ENCODE measurements around the gene FAM193B. TPM values are rescaled to one million over a fixed set of nuclear protein-coding genes. Genes with fewer than 3 reads are reported as not detected.

The FAM193B gene
- polyA plus RNA-seq (2013): 30.0 and 32.0 TPM in 2 replicates

GRCh38 chr5:177554474-177555111 is at the start of gene FAM193B:
FAM193B (minus strand) TSS chr5:177554563; CDS start chr5:177554458, 105 bp downstream.
- H3K23ac ChIP-seq (ENCODE audit: low read length): peak within 1 kb of the TSS; percentile 14
- H3K4ac ChIP-seq (ENCODE audit: low read depth, low read length): peak within 1 kb of the TSS; percentile 25
- peak within 1 kb of the TSS; percentile 68 for H2BK120ac ChIP-seq (ENCODE audit: insufficient read depth, low read length, poor library complexity)
- H4K8ac ChIP-seq (ENCODE audit: low read depth, low read length): peak within 1 kb of the TSS; percentile 95
- H3K79me2 ChIP-seq (ENCODE audit: control insufficient read depth, insufficient read depth, low read length, poor library complexity): peaks cover 16% of the 10 kb centered on the region
- H2BK12ac ChIP-seq (ENCODE audit: low read length): no peak within 1 kb of the TSS
- peak within 1 kb of the TSS; percentile 87 for H2AFZ ChIP-seq (ENCODE audit: insufficient read depth, low read length, poor library complexity)
- H3K14ac ChIP-seq (ENCODE audit: low read length): peak within 1 kb of the TSS; percentile 93
- H3K4me3 ChIP-seq (ENCODE audit: low read depth, low read length): peak within 1 kb of the TSS; percentile 88
- H3K27ac ChIP-seq (ENCODE audit: low read depth, low read length): peak within 1 kb of the TSS; percentile 34
- H3K4me1 ChIP-seq (ENCODE audit: control insufficient read depth in 1 of 2, insufficient read depth in 2 of 2, low read length in 2 of 2): peaks cover 7 to 13% of the 10 kb centered on the region in 2 experiments
- H3K4me2 ChIP-seq (ENCODE audit: low read length): peak within 1 kb of the TSS; percentile 92
- no peaks in the 10 kb centered on the region for H3K9me3 ChIP-seq (ENCODE audit: insufficient read depth, low read depth, low read length)
- H3K79me1 ChIP-seq (ENCODE audit: low read length): peaks cover 6% of the 10 kb centered on the region
- peak within 1 kb of the TSS; percentile 83 for H2AK5ac ChIP-seq (ENCODE audit: low read length)
- no CpG with 5 or more reads among the region's 49 CpGs for WGBS (ENCODE audit: extremely low coverage, insufficient coverage, insufficient read length)
- H4K91ac ChIP-seq (ENCODE audit: low read depth, low read length): peak within 1 kb of the TSS; percentile 93
- H4K12ac ChIP-seq (ENCODE audit: low read depth, low read length): peak within 1 kb of the TSS; percentile 74
- H2BK5ac ChIP-seq (ENCODE audit: low read depth, low read length, poor library complexity): peak within 1 kb of the TSS; percentile 65
- peaks cover 6% of the 10 kb centered on the region in 2 experiments for H3K36me3 ChIP-seq (ENCODE audit: control insufficient read depth in 1 of 2, insufficient read depth in 2 of 2, low read length in 2 of 2)
- DNase-seq: peak; percentile 90 to 94
- peak within 1 kb of the TSS; percentile 94 for H3K9ac ChIP-seq (ENCODE audit: low read length)
- no peaks in the 10 kb centered on the region for H3K27me3 ChIP-seq (ENCODE audit: insufficient read depth, low read length)
- H3K18ac ChIP-seq (ENCODE audit: low read length): peak within 1 kb of the TSS; percentile 69

- Histone ChIP-seq H3K14ac (ENCODE audit: low read length) (no peak overlapping the region), H3K79me2 (ENCODE audit: control insufficient read depth, insufficient read depth, low read length, poor library complexity) (peaks cover 6% of the 10 kb centered on the region), H4K12ac (ENCODE audit: low read depth, low read length) (no peak overlapping the region), H3K27ac (ENCODE audit: low read depth, low read length) (no peak overlapping the region), H3K4me3 (ENCODE audit: low read depth, low read length) (no peak overlapping the region), H2AK5ac (ENCODE audit: low read length) (no peak overlapping the region), H3K27me3 (ENCODE audit: insufficient read depth, low read length) (no peaks in the 10 kb centered on the region), H2BK120ac (ENCODE audit: insufficient read depth, low read length, poor library complexity) (no peak overlapping the region), H4K91ac (ENCODE audit: low read depth, low read length) (no peak overlapping the region), H3K79me1 (ENCODE audit: low read length) (peaks cover 5% of the 10 kb centered on the region), H3K36me3 (ENCODE audit: control insufficient read depth in 1 of 2, insufficient read depth in 2 of 2, low read length in 2 of 2) (peaks cover 15 to 23% of the 10 kb centered on the region in 2 experiments), H2BK12ac (ENCODE audit: low read length) (no peak overlapping the region), H3K9ac (ENCODE audit: low read length) (no peak overlapping the region), H2AFZ (ENCODE audit: insufficient read depth, low read length, poor library complexity) (no peak overlapping the region), H3K4me1 (ENCODE audit: control insufficient read depth in 1 of 2, insufficient read depth in 2 of 2, low read length in 2 of 2) (peaks cover 0 to 10% of the 10 kb centered on the region in 2 experiments), H3K9me3 (ENCODE audit: insufficient read depth, low read depth, low read length) (no peaks in the 10 kb centered on the region), H3K4me2 (ENCODE audit: low read length) (no peak overlapping the region), H2BK5ac (ENCODE audit: low read depth, low read length, poor library complexity) (no peak overlapping the region), H3K18ac (ENCODE audit: low read length) (no peak overlapping the region), H3K4ac (ENCODE audit: low read depth, low read length) (no peak overlapping the region), H4K8ac (ENCODE audit: low read depth, low read length) (no peak overlapping the region), H3K23ac (ENCODE audit: low read length) (no peak overlapping the region)
- no CpG with 5 or more reads among the region's 27 CpGs for WGBS (ENCODE audit: extremely low coverage, insufficient coverage, insufficient read length)
- no peak for DNase-seq
These were observed 49.8 kb upstream of the FAM193B start for GRCh38 chr5:177604116-177604521.

GRCh38 chr5:177603631-177604030 is 49.3 kb upstream of the FAM193B start:
- Histone ChIP-seq H3K4me2 (ENCODE audit: low read length) (no peak overlapping the region), H3K9ac (ENCODE audit: low read length) (no peak overlapping the region)

GRCh38 chr5:177602458-177602830 is 48.1 kb upstream of the FAM193B start:
- Histone ChIP-seq H4K8ac (ENCODE audit: low read depth, low read length) (no peak overlapping the region), H2AFZ (ENCODE audit: insufficient read depth, low read length, poor library complexity) (no peak overlapping the region), H3K9me3 (ENCODE audit: insufficient read depth, low read depth, low read length) (no peaks in the 10 kb centered on the region), H2BK120ac (ENCODE audit: insufficient read depth, low read length, poor library complexity) (no peak overlapping the region), H2AK5ac (ENCODE audit: low read length) (no peak overlapping the region), H3K9ac (ENCODE audit: low read length) (no peak overlapping the region), H3K23ac (ENCODE audit: low read length) (no peak overlapping the region), H3K79me1 (ENCODE audit: low read length) (peaks cover 5% of the 10 kb centered on the region), H3K27me3 (ENCODE audit: insufficient read depth, low read length) (no peaks in the 10 kb centered on the region), H3K4me3 (ENCODE audit: low read depth, low read length) (no peak overlapping the region), H3K18ac (ENCODE audit: low read length) (no peak overlapping the region), H3K79me2 (ENCODE audit: control insufficient read depth, insufficient read depth, low read length, poor library complexity) (peaks cover 6% of the 10 kb centered on the region), H2BK5ac (ENCODE audit: low read depth, low read length, poor library complexity) (no peak overlapping the region), H3K14ac (ENCODE audit: low read length) (no peak overlapping the region), H3K36me3 (ENCODE audit: control insufficient read depth in 1 of 2, insufficient read depth in 2 of 2, low read length in 2 of 2) (peaks cover 11% of the 10 kb centered on the region in 2 experiments), H3K4me1 (ENCODE audit: control insufficient read depth in 1 of 2, insufficient read depth in 2 of 2, low read length in 2 of 2) (peaks cover 0 to 12% of the 10 kb centered on the region in 2 experiments), H3K4ac (ENCODE audit: low read depth, low read length) (no peak overlapping the region), H4K12ac (ENCODE audit: low read depth, low read length) (no peak overlapping the region), H3K4me2 (ENCODE audit: low read length) (no peak overlapping the region), H3K27ac (ENCODE audit: low read depth, low read length) (no peak overlapping the region), H4K91ac (ENCODE audit: low read depth, low read length) (no peak overlapping the region), H2BK12ac (ENCODE audit: low read length) (no peak overlapping the region)
- no peak for DNase-seq
- no CpG with 5 or more reads among the region's 4 CpGs for WGBS (ENCODE audit: extremely low coverage, insufficient coverage, insufficient read length)

More at GRCh38 chr5:177603631-177604030, 49.3 kb upstream of the FAM193B start:
- DNase-seq: no peak
- no peak overlapping the region for H4K8ac ChIP-seq (ENCODE audit: low read depth, low read length)
- no peak overlapping the region for H2BK120ac ChIP-seq (ENCODE audit: insufficient read depth, low read length, poor library complexity)
- no peak overlapping the region for H3K4me3 ChIP-seq (ENCODE audit: low read depth, low read length)
- H3K79me2 ChIP-seq (ENCODE audit: control insufficient read depth, insufficient read depth, low read length, poor library complexity): peaks cover 6% of the 10 kb centered on the region
- WGBS (ENCODE audit: extremely low coverage, insufficient coverage, insufficient read length): no CpG with 5 or more reads among the region's 8 CpGs
- H2AFZ ChIP-seq (ENCODE audit: insufficient read depth, low read length, poor library complexity): no peak overlapping the region
- H2BK12ac ChIP-seq (ENCODE audit: low read length): no peak overlapping the region
- H3K4ac ChIP-seq (ENCODE audit: low read depth, low read length): no peak overlapping the region
- H3K18ac ChIP-seq (ENCODE audit: low read length): no peak overlapping the region
- H3K27me3 ChIP-seq (ENCODE audit: insufficient read depth, low read length): no peaks in the 10 kb centered on the region
- peaks cover 11 to 19% of the 10 kb centered on the region in 2 experiments for H3K36me3 ChIP-seq (ENCODE audit: control insufficient read depth in 1 of 2, insufficient read depth in 2 of 2, low read length in 2 of 2)
- no peak overlapping the region for H3K27ac ChIP-seq (ENCODE audit: low read depth, low read length)
- H4K91ac ChIP-seq (ENCODE audit: low read depth, low read length): no peak overlapping the region
- H3K14ac ChIP-seq (ENCODE audit: low read length): no peak overlapping the region
- peaks cover 0 to 12% of the 10 kb centered on the region in 2 experiments for H3K4me1 ChIP-seq (ENCODE audit: control insufficient read depth in 1 of 2, insufficient read depth in 2 of 2, low read length in 2 of 2)
- H2AK5ac ChIP-seq (ENCODE audit: low read length): no peak overlapping the region
- H3K9me3 ChIP-seq (ENCODE audit: insufficient read depth, low read depth, low read length): no peaks in the 10 kb centered on the region
- H3K23ac ChIP-seq (ENCODE audit: low read length): no peak overlapping the region
- H2BK5ac ChIP-seq (ENCODE audit: low read depth, low read length, poor library complexity): no peak overlapping the region
- H4K12ac ChIP-seq (ENCODE audit: low read depth, low read length): no peak overlapping the region
- peaks cover 5% of the 10 kb centered on the region for H3K79me1 ChIP-seq (ENCODE audit: low read length)
